ENCODE measurements around the gene MFSD6. TPM values are rescaled to one million over a fixed set of nuclear protein-coding genes. Genes with fewer than 3 reads are reported as not detected.

MFSD6 gene
- polyA plus RNA-seq, 1 donor from 2014 or later, result 10.4 TPM

- Mint-ChIP-seq H3K4me3 (peak overlapping the region in 2 of 4 donors; percentile 6 to 72), H3K27ac (no peak overlapping the region), H3K27me3 (no peaks in the 10 kb centered on the region)
These were observed 33.4 kb downstream of the MFSD6 start for GRCh38 chr2:190441564-190441963.

DNA sequence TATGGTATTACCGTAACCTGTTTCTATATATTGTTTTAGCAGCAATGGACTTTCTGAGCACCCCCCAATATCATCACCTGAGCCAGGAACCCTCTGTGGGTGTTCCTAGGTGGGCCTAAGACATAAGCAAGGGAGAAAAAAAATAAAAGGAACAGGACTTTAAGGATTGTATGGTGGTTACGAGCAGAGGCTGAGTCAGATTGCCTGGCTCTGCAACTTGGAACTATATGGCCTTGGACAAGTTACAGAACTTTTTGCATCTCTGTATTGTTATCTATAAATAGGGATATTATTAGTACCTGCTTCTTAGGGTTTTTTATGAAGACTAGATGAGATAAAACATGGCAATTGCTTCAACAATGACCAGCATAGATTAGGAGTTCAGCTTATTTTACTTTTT, 34.9 kb downstream of the MFSD6 start:
- H3K4me1 Mint-ChIP-seq, result peaks cover 13 to 50% (median 34%) of the 10 kb centered on the region in 3 donors
- peak overlapping the region in 1 of 3 donors; percentile 8 for H3K27ac Mint-ChIP-seq
- H3K27me3 Mint-ChIP-seq, result no peaks in the 10 kb centered on the region
- no peaks in the 10 kb centered on the region for H3K36me3 Mint-ChIP-seq
- H3K4me3 Mint-ChIP-seq, result no peak overlapping the region
- no peaks in the 10 kb centered on the region for H3K9me3 Mint-ChIP-seq

More at GRCh38 chr2:190441564-190441963, 33.4 kb downstream of the MFSD6 start:
- H3K4me1 Mint-ChIP-seq, result peaks cover 10 to 58% (median 33%) of the 10 kb centered on the region in 3 donors
- H3K9me3 Mint-ChIP-seq, result no peaks in the 10 kb centered on the region
- peaks cover 10% of the 10 kb centered on the region for H3K36me3 Mint-ChIP-seq

GRCh38 chr2:190443778-190444481, 35.8 kb downstream of the MFSD6 start:
- Mint-ChIP-seq H3K4me1 (peaks cover 14 to 43% (median 35%) of the 10 kb centered on the region in 3 donors), H3K9me3 (no peaks in the 10 kb centered on the region), H3K4me3 (no peak overlapping the region), H3K27me3 (no peaks in the 10 kb centered on the region), H3K27ac (no peak overlapping the region), H3K36me3 (peaks cover under 1% of the 10 kb centered on the region)

DNA sequence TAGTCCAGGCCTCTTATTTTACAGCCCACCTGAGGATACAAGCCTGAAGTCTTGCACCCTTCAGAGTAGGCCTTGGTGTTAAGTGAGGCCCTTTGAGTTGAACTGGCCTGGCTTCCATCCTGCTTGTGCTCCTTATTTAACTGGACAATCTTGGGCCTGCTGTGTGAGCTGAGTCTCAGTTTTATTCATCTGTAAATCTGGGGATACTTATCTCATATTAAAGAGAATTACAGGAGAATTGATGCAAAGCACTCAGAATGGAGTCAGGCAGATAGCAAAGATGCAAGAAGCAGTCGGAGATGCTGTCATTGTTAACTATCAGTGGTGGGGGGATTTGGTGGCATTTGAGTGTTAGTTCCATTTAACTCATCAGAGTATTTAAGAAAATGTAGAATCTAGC, 36.8 kb downstream of the MFSD6 start:
- H3K36me3 Mint-ChIP-seq, result peaks cover 3% of the 10 kb centered on the region
- H3K4me1 Mint-ChIP-seq, result peaks cover 11 to 33% (median 27%) of the 10 kb centered on the region in 3 donors
- H3K9me3 Mint-ChIP-seq, result no peaks in the 10 kb centered on the region
- H3K27me3 Mint-ChIP-seq, result no peaks in the 10 kb centered on the region
- no peak overlapping the region for H3K4me3 Mint-ChIP-seq
- H3K27ac Mint-ChIP-seq, result no peak overlapping the region

GRCh38 chr2:190446193-190446592, 38.0 kb downstream of the MFSD6 start:
- peaks cover 5% of the 10 kb centered on the region for H3K36me3 Mint-ChIP-seq
- no peaks in the 10 kb centered on the region for H3K27me3 Mint-ChIP-seq
- no peak overlapping the region for H3K4me3 Mint-ChIP-seq
- H3K4me1 Mint-ChIP-seq, result peaks cover 10 to 31% (median 23%) of the 10 kb centered on the region in 3 donors
- no peaks in the 10 kb centered on the region for H3K9me3 Mint-ChIP-seq
- no peak overlapping the region for H3K27ac Mint-ChIP-seq

- peaks cover 13 to 31% (median 23%) of the 10 kb centered on the region in 3 donors for H3K4me1 Mint-ChIP-seq
- peak overlapping the region in 1 of 3 donors; percentile 10 for H3K27ac Mint-ChIP-seq
- H3K4me3 Mint-ChIP-seq, result no peak overlapping the region
- no peaks in the 10 kb centered on the region for H3K9me3 Mint-ChIP-seq
- peaks cover 5% of the 10 kb centered on the region for H3K36me3 Mint-ChIP-seq
- H3K27me3 Mint-ChIP-seq, result no peaks in the 10 kb centered on the region
These were observed 38.8 kb downstream of the MFSD6 start for GRCh38 chr2:190446750-190447516.

DNA sequence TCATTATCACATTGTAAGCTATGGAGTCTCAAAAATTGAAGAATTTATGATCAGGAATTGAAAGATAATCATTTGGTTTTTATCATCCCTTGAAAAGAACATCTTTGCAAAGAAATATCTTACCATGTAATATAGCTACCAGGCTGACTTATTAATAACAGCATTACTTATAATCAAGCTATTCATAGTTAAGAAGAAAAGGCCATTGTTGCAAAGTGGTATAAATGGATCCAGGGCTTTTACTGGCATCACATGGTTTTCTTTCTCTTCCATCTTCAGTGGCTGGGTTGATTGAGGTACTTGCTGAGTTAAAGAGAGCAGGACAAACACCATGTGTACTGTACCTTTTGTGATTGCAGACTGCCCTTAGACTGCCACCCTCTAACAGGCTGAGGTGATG, 39.6 kb downstream of the MFSD6 start:
- no peak overlapping the region for H3K27ac Mint-ChIP-seq
- H3K4me1 Mint-ChIP-seq, result peaks cover 11 to 25% (median 22%) of the 10 kb centered on the region in 3 donors
- no peaks in the 10 kb centered on the region for H3K27me3 Mint-ChIP-seq
- no peak overlapping the region for H3K4me3 Mint-ChIP-seq
- no peaks in the 10 kb centered on the region for H3K9me3 Mint-ChIP-seq
- peaks cover 5% of the 10 kb centered on the region for H3K36me3 Mint-ChIP-seq

GRCh38 chr2:190449925-190450324, 41.8 kb downstream of the MFSD6 start:
- Mint-ChIP-seq H3K9me3 (no peaks in the 10 kb centered on the region), H3K36me3 (peaks cover 6% of the 10 kb centered on the region), H3K4me1 (peaks cover 11 to 29% (median 22%) of the 10 kb centered on the region in 3 donors), H3K4me3 (no peak overlapping the region), H3K27me3 (no peaks in the 10 kb centered on the region), H3K27ac (no peak overlapping the region)

- H3K36me3 Mint-ChIP-seq, result peaks cover 6% of the 10 kb centered on the region
- no peak overlapping the region for H3K27ac Mint-ChIP-seq
- H3K4me1 Mint-ChIP-seq, result peaks cover 12 to 30% (median 23%) of the 10 kb centered on the region in 3 donors
- H3K27me3 Mint-ChIP-seq, result no peaks in the 10 kb centered on the region
- no peaks in the 10 kb centered on the region for H3K9me3 Mint-ChIP-seq
- no peak overlapping the region for H3K4me3 Mint-ChIP-seq
These were observed 42.2 kb downstream of the MFSD6 start for GRCh38 chr2:190450363-190450762.

DNA sequence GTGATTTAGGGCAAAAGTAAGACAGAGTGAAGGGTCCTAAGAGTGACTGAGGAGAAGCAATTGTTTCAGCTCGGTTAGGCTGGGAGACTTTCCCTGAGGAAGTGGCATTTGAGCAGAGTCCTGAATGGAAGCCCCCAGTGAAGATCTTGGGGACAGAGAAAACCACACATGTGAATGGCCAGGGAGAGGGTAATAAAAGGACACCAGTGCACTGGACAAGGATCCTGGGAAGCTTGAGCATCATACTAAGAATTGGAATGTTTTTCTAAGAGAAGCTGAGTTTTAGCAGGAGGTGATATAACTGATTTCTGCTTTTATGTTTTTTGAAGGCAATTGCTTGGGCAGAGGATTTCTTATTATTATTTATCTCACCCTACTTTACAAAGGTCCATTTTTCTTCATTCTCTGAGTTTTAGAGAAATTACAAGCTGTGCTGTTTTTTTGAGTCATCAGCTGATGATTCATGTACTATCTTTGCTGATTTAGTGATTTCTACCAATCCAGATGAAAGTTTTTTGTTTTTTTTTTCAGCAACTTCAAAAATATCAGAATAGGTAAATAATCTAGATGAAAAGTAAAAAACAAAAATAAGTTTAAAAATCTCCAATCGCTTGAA, 43.5 kb downstream of the MFSD6 start:
- Mint-ChIP-seq H3K9me3 (no peaks in the 10 kb centered on the region), H3K27ac (peak overlapping the region in 1 of 3 donors; percentile 36), H3K4me1 (peaks cover 13 to 31% (median 19%) of the 10 kb centered on the region in 3 donors), H3K36me3 (peaks cover 6% of the 10 kb centered on the region), H3K4me3 (peak overlapping the region in 1 of 4 donors; percentile 67), H3K27me3 (no peaks in the 10 kb centered on the region)

GRCh38 chr2:190452433-190452832, 44.3 kb downstream of the MFSD6 start:
- no peaks in the 10 kb centered on the region for H3K27me3 Mint-ChIP-seq
- peaks cover 9% of the 10 kb centered on the region for H3K36me3 Mint-ChIP-seq
- no peaks in the 10 kb centered on the region for H3K9me3 Mint-ChIP-seq
- peaks cover 12 to 31% (median 23%) of the 10 kb centered on the region in 3 donors for H3K4me1 Mint-ChIP-seq
- peak overlapping the region in 1 of 4 donors; percentile 15 for H3K4me3 Mint-ChIP-seq
- peak overlapping the region in 1 of 3 donors; percentile 25 for H3K27ac Mint-ChIP-seq

DNA sequence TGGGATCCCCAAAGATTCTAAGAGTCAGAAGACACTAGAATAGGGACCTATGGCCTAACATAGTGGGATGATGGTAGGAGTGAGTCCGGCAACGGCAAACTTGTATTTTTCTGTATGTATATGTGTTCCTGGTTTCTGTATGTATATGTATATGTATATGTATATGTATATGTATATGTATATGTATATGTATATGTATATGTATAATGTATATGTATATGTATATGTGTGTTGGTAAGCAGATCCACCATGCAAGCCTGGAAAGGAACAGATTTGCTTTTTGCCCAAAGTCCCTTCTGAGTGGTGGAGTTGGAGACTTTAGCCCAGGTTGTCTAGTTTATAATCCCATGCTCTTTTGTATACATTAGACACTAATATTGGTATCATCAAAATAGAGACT, 46.6 kb downstream of the MFSD6 start:
- Mint-ChIP-seq H3K4me1 (peaks cover 12 to 35% (median 31%) of the 10 kb centered on the region in 3 donors), H3K27ac (no peak overlapping the region), H3K36me3 (peaks cover 9% of the 10 kb centered on the region), H3K4me3 (no peak overlapping the region), H3K9me3 (no peaks in the 10 kb centered on the region), H3K27me3 (no peaks in the 10 kb centered on the region)

- H3K36me3 Mint-ChIP-seq, result peaks cover 9% of the 10 kb centered on the region
- H3K27ac Mint-ChIP-seq, result no peak overlapping the region
- H3K4me3 Mint-ChIP-seq, result no peak overlapping the region
- H3K9me3 Mint-ChIP-seq, result no peaks in the 10 kb centered on the region
- no peaks in the 10 kb centered on the region for H3K27me3 Mint-ChIP-seq
- H3K4me1 Mint-ChIP-seq, result peaks cover 14 to 38% (median 33%) of the 10 kb centered on the region in 3 donors
These were observed 47.4 kb downstream of the MFSD6 start for GRCh38 chr2:190455358-190456095.

GRCh38 chr2:190456833-190457232, 48.7 kb downstream of the MFSD6 start:
- Mint-ChIP-seq H3K4me1 (peaks cover 11 to 34% (median 32%) of the 10 kb centered on the region in 3 donors), H3K4me3 (no peak overlapping the region), H3K9me3 (no peaks in the 10 kb centered on the region), H3K27me3 (no peaks in the 10 kb centered on the region), H3K36me3 (peaks cover 6% of the 10 kb centered on the region), H3K27ac (no peak overlapping the region)

Data from IgD-negative memory B cell (primary cell).